Neural cell (in vitro differentiated cells): ENCODE measurements around the gene S1PR2. TPM values are rescaled to one million over a fixed set of nuclear protein-coding genes. Genes with fewer than 3 reads are reported as not detected.

Experiments used
- H2AFZ ChIP-seq: fragments of 200-600, 300-800 bp; sonication (generic), shearing (Covaris generic); 2 replicates; pipeline ENCODE4 v1.6.0; 2014; ENCODE audit warnings: low read depth, mild to moderate bottlenecking, antibody characterized with exemption, low read length, moderate library complexity
- H3F3A ChIP-seq: fragments of 200-600 bp; shearing (Covaris generic); 2 replicates; pipeline ENCODE4 v1.6.1; 2016; ENCODE audit warnings: mild to moderate bottlenecking, moderate library complexity, mixed read lengths, antibody characterized with exemption, low read length; ENCODE audit not compliant: insufficient read depth, poor library complexity, severe bottlenecking
- H3K27ac ChIP-seq: fragments of 200-600, 300-800 bp; sonication (generic), shearing (Covaris generic); 2 replicates; pipeline ENCODE4 v1.5.1; 2014; ENCODE audit warnings: mild to moderate bottlenecking, low read length, moderate library complexity
- H3K27me3 ChIP-seq: fragments of 300-800, 200-600 bp; sonication (generic), shearing (Covaris generic); 2 replicates; pipeline ENCODE4 v1.6.0; 2014; ENCODE audit warnings: mild to moderate bottlenecking, low read depth, low read length, moderate library complexity; ENCODE audit not compliant: insufficient read depth
- H3K36me3 ChIP-seq: fragments of 300-800, 200-600 bp; sonication (generic), shearing (Covaris generic); 2 replicates; pipeline ENCODE4 v1.5.1; 2014; ENCODE audit warnings: mild to moderate bottlenecking, antibody characterized with exemption, low read length, moderate library complexity; ENCODE audit not compliant: insufficient read depth
- H3K4me2 ChIP-seq: fragments of 300-800, 200-600 bp; sonication (generic), shearing (Covaris generic); 2 replicates; pipeline ENCODE4 v1.6.0; 2014; ENCODE audit warnings: mild to moderate bottlenecking, low read length
- H3K4me3 ChIP-seq: fragments of 300-800, 200-600 bp; sonication (generic), shearing (Covaris generic); 2 replicates; pipeline ENCODE4 v1.5.1; 2014; ENCODE audit warnings: mild to moderate bottlenecking, low read length, moderate library complexity
- H3K79me2 ChIP-seq: fragments of 200-600 bp; shearing (Covaris generic); replicated peaks from 2 replicates; pipeline ENCODE4 v1.6.0; 2014; ENCODE audit warnings: mild to moderate bottlenecking, low read length, moderate library complexity; ENCODE audit not compliant: insufficient read depth
- H3K9ac ChIP-seq: fragments of 300-800, 200-600 bp; sonication (generic), shearing (Covaris generic); 2 replicates; pipeline ENCODE4 v1.6.1; 2016; ENCODE audit warnings: mild to moderate bottlenecking, low read length, mixed read lengths
- H3K9me2 ChIP-seq: fragments of 200-600 bp; shearing (Covaris generic); 2 replicates; pipeline ENCODE4 v1.6.1; 2016; ENCODE audit warnings: mild to moderate bottlenecking, low read length, mixed read lengths; ENCODE audit not compliant: insufficient read depth
- H3K9me3 ChIP-seq: fragments of 200-600, 300-800 bp; sonication (generic), shearing (Covaris generic); 2 replicates; pipeline ENCODE4 v1.6.1; 2016; ENCODE audit warnings: mild to moderate bottlenecking, mixed run types, low read length, moderate library complexity, mixed read lengths
- H4K20me1 ChIP-seq: fragments of 200-600 bp; shearing (Covaris generic); 2 replicates; pipeline ENCODE4 v1.6.1; 2016; ENCODE audit warnings: mild to moderate bottlenecking, mixed run types; ENCODE audit not compliant: insufficient read depth
- EP300 ChIP-seq: fragments of 450-650 bp; conservative IDR thresholded peaks from 2 replicates; pipeline ENCODE4 v1.6.1; 2014; ENCODE audit warnings: antibody characterized with exemption, mild to moderate bottlenecking, moderate library complexity; ENCODE audit not compliant: poor library complexity, severe bottlenecking
- EZH2 ChIP-seq: fragments of 200-600, 300-800 bp; shearing (Covaris generic), sonication (generic); IDR thresholded peaks from 2 replicates; pipeline ENCODE4 v1.6.1; 2014; ENCODE audit warnings: antibody characterized with exemption, low read length, borderline replicate concordance, mild to moderate bottlenecking; ENCODE audit not compliant: insufficient read depth, poor library complexity, severe bottlenecking
- MXI1 ChIP-seq: fragments of 450-650 bp; conservative IDR thresholded peaks from 2 replicates; pipeline ENCODE4 v1.6.1; 2014; ENCODE audit warnings: antibody characterized with exemption, mild to moderate bottlenecking; ENCODE audit not compliant: poor library complexity, severe bottlenecking
- POLR2AphosphoS5 ChIP-seq: IDR thresholded peaks from 2 replicates; pipeline ENCODE4 v1.6.1; 2012
- RAD21 ChIP-seq: fragments of 450-650 bp; conservative IDR thresholded peaks from 2 replicates; pipeline ENCODE4 v1.6.1; 2014; ENCODE audit warnings: antibody characterized with exemption, mild to moderate bottlenecking, moderate library complexity
- REST ChIP-seq: IDR thresholded peaks from 2 replicates; pipeline ENCODE4 v1.6.1; 2012; ENCODE audit warnings: borderline replicate concordance
- SMC3 ChIP-seq: fragments of 450-650 bp; conservative IDR thresholded peaks from 2 replicates; pipeline ENCODE4 v1.6.1; 2014; ENCODE audit warnings: antibody characterized with exemption, mild to moderate bottlenecking, moderate library complexity; ENCODE audit not compliant: poor library complexity
- TAF1 ChIP-seq: IDR thresholded peaks from 2 replicates; pipeline ENCODE4 v1.6.1; 2012; ENCODE audit warnings: low read depth
- polyA plus RNA-seq: library from polyadenylated mRNA; depleted of rRNA; stranded (reverse); fragments of >200 nt; gene quantifications from 2 replicates; pipeline ENCODE4 v1.2.3, GENCODE V29; 2014
- TF ChIP-seq, protein P1 (sequence below): fragments of 450-650 bp; IDR thresholded peaks from 2 replicates; pipeline ENCODE4 v1.5.1; 2014; ENCODE audit warnings: antibody characterized with exemption, mild to moderate bottlenecking, moderate library complexity; ENCODE audit not compliant: poor library complexity, severe bottlenecking

S1PR2 gene
- polyA plus RNA-seq, 1 donor from 2014 or later = 7.5 TPM

- Histone ChIP-seq H3K79me2 (no peaks in the 10 kb centered on the region), H3K36me3 (no peaks in the 10 kb centered on the region), H4K20me1 (no peaks in the 10 kb centered on the region), H2AFZ (no peak overlapping the region), H3K4me2 (no peak overlapping the region), H3K27me3 (no peaks in the 10 kb centered on the region), H3K9me2 (no peaks in the 10 kb centered on the region), H3K27ac (no peak overlapping the region), H3K4me3 (no peak overlapping the region), H3K9ac (no peak overlapping the region), H3K9me3 (no peaks in the 10 kb centered on the region), H3F3A (no peaks in the 10 kb centered on the region)
- TF ChIP-seq REST (no peak), SMC3 (no peak), EP300 (no peak), TAF1 (no peak), POLR2AphosphoS5 (no peak), MXI1 (no peak), EZH2 (no peak), RAD21 (no peak)
- TF ChIP-seq, protein P1, sequence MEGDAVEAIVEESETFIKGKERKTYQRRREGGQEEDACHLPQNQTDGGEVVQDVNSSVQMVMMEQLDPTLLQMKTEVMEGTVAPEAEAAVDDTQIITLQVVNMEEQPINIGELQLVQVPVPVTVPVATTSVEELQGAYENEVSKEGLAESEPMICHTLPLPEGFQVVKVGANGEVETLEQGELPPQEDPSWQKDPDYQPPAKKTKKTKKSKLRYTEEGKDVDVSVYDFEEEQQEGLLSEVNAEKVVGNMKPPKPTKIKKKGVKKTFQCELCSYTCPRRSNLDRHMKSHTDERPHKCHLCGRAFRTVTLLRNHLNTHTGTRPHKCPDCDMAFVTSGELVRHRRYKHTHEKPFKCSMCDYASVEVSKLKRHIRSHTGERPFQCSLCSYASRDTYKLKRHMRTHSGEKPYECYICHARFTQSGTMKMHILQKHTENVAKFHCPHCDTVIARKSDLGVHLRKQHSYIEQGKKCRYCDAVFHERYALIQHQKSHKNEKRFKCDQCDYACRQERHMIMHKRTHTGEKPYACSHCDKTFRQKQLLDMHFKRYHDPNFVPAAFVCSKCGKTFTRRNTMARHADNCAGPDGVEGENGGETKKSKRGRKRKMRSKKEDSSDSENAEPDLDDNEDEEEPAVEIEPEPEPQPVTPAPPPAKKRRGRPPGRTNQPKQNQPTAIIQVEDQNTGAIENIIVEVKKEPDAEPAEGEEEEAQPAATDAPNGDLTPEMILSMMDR = no peak
These were observed 24.8 kb downstream of the S1PR2 start for GRCh38 chr19:10206226-10206885.

- no peak overlapping the region for H3K27ac ChIP-seq
- no peak overlapping the region for H3K9ac ChIP-seq
- no peak overlapping the region for H2AFZ ChIP-seq
- H4K20me1 ChIP-seq = no peaks in the 10 kb centered on the region
- H3K9me2 ChIP-seq = no peaks in the 10 kb centered on the region
- H3K9me3 ChIP-seq = no peaks in the 10 kb centered on the region
- no peak overlapping the region for H3K4me2 ChIP-seq
- no peak overlapping the region for H3K4me3 ChIP-seq
- no peak for TF ChIP-seq EZH2
- no peaks in the 10 kb centered on the region for H3F3A ChIP-seq
- no peaks in the 10 kb centered on the region for H3K36me3 ChIP-seq
- H3K79me2 ChIP-seq = no peaks in the 10 kb centered on the region
- no peaks in the 10 kb centered on the region for H3K27me3 ChIP-seq
These were observed 25.5 kb downstream of the S1PR2 start for GRCh38 chr19:10205636-10206035.
